Measurements from ENCODE around the gene ARHGEF1.

- TF ChIP-seq POLR2A (IDR thresholded peaks at IDR 0.05; ENCODE audit: extremely low read depth, insufficient read length) (no peak), MYC (IDR thresholded peaks at IDR 0.05; ENCODE audit: low read depth, low read length) (no peak)
Observed at GRCh38 chr19:41936416-41936850, 53.4 kb downstream of the ARHGEF1 start.
